ENCODE data around the gene TGFB1I1. TPM values are rescaled to one million over a fixed set of nuclear protein-coding genes. Genes with fewer than 3 reads are reported as not detected.
"Not testable (repeated sequence)": the region's sequence is repeated elsewhere in the genome, so short reads cannot be mapped to it uniquely, and the experiment has no call there.

The TGFB1I1 gene
- total RNA-seq, 1 experiment from 2014 or later = 37.7 TPM

DNA sequence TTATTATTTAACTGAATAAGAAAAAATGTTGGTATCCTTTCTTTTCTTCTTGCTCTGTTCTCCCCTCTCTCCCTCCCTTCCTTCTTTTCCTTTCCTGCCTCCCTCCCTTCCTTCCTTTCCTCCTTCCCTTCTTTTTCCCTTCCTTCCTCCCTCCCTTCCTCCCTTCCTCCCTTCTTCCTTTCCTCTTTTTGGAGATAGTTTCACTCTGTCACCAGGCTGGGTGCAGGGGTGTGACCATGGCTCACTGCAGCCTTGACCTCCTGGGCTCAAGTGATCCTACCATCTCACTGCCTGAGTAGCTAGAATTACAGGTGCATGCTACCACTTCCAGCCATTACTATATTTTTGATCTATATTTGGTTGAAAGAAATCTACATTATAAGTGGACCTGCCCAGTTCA lies 41.9 kb downstream of the TGFB1I1 start:
- no peak for DNase-seq (ENCODE audit: low read depth)

DNA sequence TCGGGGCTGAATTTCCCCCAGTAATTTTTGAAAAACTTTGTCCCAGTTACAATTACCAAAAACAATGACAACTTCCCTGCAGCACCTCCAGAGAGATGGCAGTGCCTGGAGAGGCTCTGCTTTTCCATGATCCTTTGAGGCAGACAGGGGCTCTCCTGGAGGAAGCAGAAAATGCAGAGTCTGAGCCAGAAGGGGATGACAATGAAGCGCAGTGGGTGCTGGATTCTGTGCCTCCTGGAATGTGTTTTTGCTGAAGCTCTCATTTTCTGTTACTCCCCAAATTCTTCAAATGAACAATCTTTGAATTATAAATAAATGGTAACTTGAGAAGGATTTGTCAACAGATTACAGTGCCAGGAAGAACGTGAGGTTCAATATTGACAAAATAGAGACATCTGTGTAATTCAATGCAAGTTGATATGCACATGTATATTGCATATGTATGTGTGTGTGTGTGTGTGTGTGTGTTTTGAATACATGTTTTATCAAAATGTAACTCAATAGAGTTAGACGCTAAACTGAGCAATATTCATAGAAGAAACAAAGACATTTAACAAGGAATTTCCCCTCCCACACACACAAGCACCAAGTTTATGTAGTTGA lies 45.9 kb downstream of the TGFB1I1 start:
- no peak for DNase-seq (ENCODE audit: low read depth)

- DNase-seq (ENCODE audit: low read depth) = no peak
Measured at GRCh38 chr16:31519759-31520431, 47.9 kb downstream of the TGFB1I1 start.

DNA sequence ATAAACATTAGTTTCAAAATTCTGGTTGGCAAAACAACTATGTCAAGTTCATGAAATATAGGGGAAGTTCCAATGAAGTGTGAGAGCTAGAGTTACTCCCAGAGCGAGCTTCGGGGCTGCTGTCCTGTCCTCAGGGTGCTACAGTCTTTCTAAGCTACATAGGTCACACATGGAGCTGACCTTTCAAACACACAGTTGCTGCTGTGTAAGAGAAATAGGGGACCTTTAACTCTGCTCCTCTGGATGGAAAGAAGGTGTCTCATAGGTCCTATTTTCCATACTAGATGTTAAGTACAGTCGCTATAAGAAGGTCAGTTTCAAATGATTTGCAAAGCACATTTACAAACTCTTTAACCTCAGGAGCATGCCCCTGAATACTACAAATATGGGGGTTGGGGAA lies 49.4 kb downstream of the TGFB1I1 start:
- DNase-seq (ENCODE audit: low read depth) = no peak

DNA sequence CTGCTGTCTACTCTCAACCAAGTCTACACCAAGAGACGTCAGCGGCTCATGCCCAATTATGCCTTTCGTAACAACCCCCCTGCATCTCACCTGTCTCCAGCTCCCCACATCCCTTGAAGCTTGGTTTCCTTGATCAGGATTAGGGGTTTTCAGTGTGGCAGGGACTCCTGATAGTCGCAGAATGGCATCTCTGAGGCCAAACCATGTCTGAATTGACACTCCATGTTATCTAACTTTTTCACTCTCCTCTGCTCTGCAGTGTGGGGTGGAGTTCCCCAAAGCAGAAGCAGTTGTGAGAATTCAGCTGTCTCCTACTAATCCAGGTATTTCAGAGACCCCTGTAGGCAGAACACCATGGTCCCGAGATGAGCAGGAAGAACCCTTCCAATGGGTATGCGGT lies 50.1 kb downstream of the TGFB1I1 start:
- no peak for DNase-seq (ENCODE audit: low read depth)

- DNase-seq (ENCODE audit: low read depth) = not testable (repeated sequence)
Measured at GRCh38 chr16:31523768-31524167, 51.8 kb downstream of the TGFB1I1 start.

DNA sequence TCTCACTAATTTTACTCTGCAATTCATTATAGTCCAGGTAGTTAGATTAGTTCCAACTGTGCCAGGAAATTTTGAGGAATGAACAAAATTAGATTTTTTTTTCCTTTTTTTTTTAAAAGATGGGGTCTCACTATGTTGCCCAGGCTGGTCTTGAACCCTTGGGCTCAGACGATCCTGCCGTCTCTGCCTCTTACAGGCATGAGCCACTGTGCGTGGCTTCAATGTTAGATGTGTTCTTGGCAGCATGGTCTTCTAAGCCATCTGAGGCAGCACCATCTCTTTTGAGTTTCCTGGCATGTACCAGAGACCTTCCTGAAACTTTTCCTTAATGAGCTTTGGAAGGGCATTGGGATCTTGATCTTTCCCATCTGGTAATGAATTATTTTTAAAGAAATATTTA lies 53.2 kb downstream of the TGFB1I1 start:
- DNase-seq (ENCODE audit: low read depth) = no peak

Other genes starting within 250 kb of the TGFB1I1 start
- not detected in 2 replicates for gene ITGAM, start 212.2 kb upstream of the TGFB1I1 start, total RNA-seq (2014; rRNA removed; shearing (Covaris generic))
- not detected in 2 replicates for gene ITGAX, start 117.0 kb upstream of the TGFB1I1 start, total RNA-seq (2014; rRNA removed; shearing (Covaris generic))
- not detected in 2 replicates for gene ITGAD, start 78.8 kb upstream of the TGFB1I1 start, total RNA-seq (2014; rRNA removed; shearing (Covaris generic))
- gene COX6A2, start 43.8 kb upstream of the TGFB1I1 start, total RNA-seq (2014; rRNA removed; shearing (Covaris generic)) = not detected in 2 replicates
- gene ZNF843, start 29.4 kb upstream of the TGFB1I1 start, total RNA-seq (2014; rRNA removed; shearing (Covaris generic)) = 0.20 TPM in 1 of 2 replicates, not detected in the other
- 4.6 and 4.9 TPM in 2 replicates for gene ARMC5, start 12.7 kb upstream of the TGFB1I1 start, total RNA-seq (2014; rRNA removed; shearing (Covaris generic))
- 0.10 TPM in 1 of 2 replicates, not detected in the other for gene SLC5A2, start 11.0 kb downstream of the TGFB1I1 start, total RNA-seq (2014; rRNA removed; shearing (Covaris generic))
- gene RUSF1, start 36.2 kb downstream of the TGFB1I1 start, total RNA-seq (2014; rRNA removed; shearing (Covaris generic)) = 24.9 and 29.6 TPM in 2 replicates
- not detected in 2 replicates for gene AHSP, start 55.7 kb downstream of the TGFB1I1 start, total RNA-seq (2014; rRNA removed; shearing (Covaris generic))

Data from RPMI7951 (cell line).